DOHH2 (cell line): ENCODE results near the gene CHEK2.
"Not testable (repeated sequence)": the region's sequence is repeated elsewhere in the genome, so short reads cannot be mapped to it uniquely, and the experiment has no call there.

ENCODE experiments used
- H3F3A ChIP-seq: fragments of 200-600 bp; sonication (generic), shearing (Covaris generic); 2 replicates; pipeline ENCODE4 v1.6.0; 2016; ENCODE audit warnings: antibody characterized with exemption, mild to moderate bottlenecking; ENCODE audit not compliant: control insufficient read depth, insufficient read depth
- H3K27ac ChIP-seq: fragments of 200-600 bp; sonication (generic); 2 replicates; pipeline ENCODE4 v1.5.1; 2014; ENCODE audit warnings: low read depth, mild to moderate bottlenecking, low read length, moderate library complexity
- H3K27me3 ChIP-seq: fragments of 200-600 bp; sonication (generic); 2 replicates; pipeline ENCODE4 v1.6.1; 2014; ENCODE audit warnings: mild to moderate bottlenecking, low read length, mixed read lengths; ENCODE audit not compliant: control insufficient read depth
- H3K36me3 ChIP-seq: fragments of 200-600 bp; sonication (generic); 2 replicates; pipeline ENCODE4 v1.6.1; 2014; ENCODE audit warnings: mild to moderate bottlenecking, low read length, moderate library complexity, mixed read lengths; ENCODE audit not compliant: control insufficient read depth
- H3K4me1 ChIP-seq: fragments of 200-600 bp; sonication (generic); 2 replicates; pipeline ENCODE4 v1.6.1; 2014; ENCODE audit warnings: mild to moderate bottlenecking, low read length, mixed read lengths; ENCODE audit not compliant: control insufficient read depth
- H3K4me2 ChIP-seq: fragments of 200-600 bp; sonication (generic); 2 replicates; pipeline ENCODE4 v1.6.0; 2014; ENCODE audit warnings: mild to moderate bottlenecking, low read length, moderate library complexity
- H3K4me3 ChIP-seq: fragments of 200-600 bp; sonication (generic); 2 replicates; pipeline ENCODE4 v1.5.1; 2014; ENCODE audit warnings: mild to moderate bottlenecking, low read length, mixed read lengths
- H3K79me2 ChIP-seq: fragments of 200-600 bp; sonication (generic); 2 replicates; pipeline ENCODE4 v1.6.1; 2014; ENCODE audit warnings: mild to moderate bottlenecking, low read length, mixed read lengths; ENCODE audit not compliant: control insufficient read depth
- H3K9me2 ChIP-seq: fragments of 200-600 bp; sonication (generic); replicated peaks from 2 replicates; pipeline ENCODE4 v1.6.1; 2014; ENCODE audit warnings: mild to moderate bottlenecking, low read length, mixed read lengths; ENCODE audit not compliant: control insufficient read depth
- H3K9me3 ChIP-seq: fragments of 200-600 bp; sonication (generic); 2 replicates; pipeline ENCODE4 v1.6.1; 2014; ENCODE audit warnings: antibody characterized with exemption, low read length, mixed read lengths; ENCODE audit not compliant: control insufficient read depth, insufficient read depth
- H4K20me1 ChIP-seq: fragments of 200-600 bp; sonication (generic); 2 replicates; pipeline ENCODE4 v1.6.0; 2014; ENCODE audit warnings: low read depth, mild to moderate bottlenecking, antibody characterized with exemption, low read length, moderate library complexity; ENCODE audit not compliant: control insufficient read depth, insufficient read depth
- CTCF ChIP-seq: fragments of 200-600 bp; sonication (generic); IDR thresholded peaks from one replicate; pipeline ENCODE4 v1.5.1; 2014; ENCODE audit warnings: antibody characterized with exemption, mild to moderate bottlenecking, low read depth, low read length; ENCODE audit not compliant: poor library complexity, severe bottlenecking
- EZH2phosphoT487 ChIP-seq: fragments of 200-600 bp; sonication (generic); IDR thresholded peaks from 2 replicates; pipeline ENCODE4 v1.6.1; 2017; ENCODE audit warnings: borderline replicate concordance, mild to moderate bottlenecking, antibody characterized with exemption, low read length, moderate library complexity, mixed read lengths

The CHEK2 gene

GRCh38 chr22:28670756-28671155 lies 70.9 kb downstream of the CHEK2 start:
- Histone ChIP-seq H4K20me1 (no peaks in the 10 kb centered on the region), H3K36me3 (no peaks in the 10 kb centered on the region), H3K27me3 (peaks cover 41% of the 10 kb centered on the region), H3K4me2 (no peak overlapping the region), H3K9me2 (no peaks in the 10 kb centered on the region), H3K27ac (no peak overlapping the region), H3K79me2 (no peaks in the 10 kb centered on the region), H3F3A (peaks cover 8% of the 10 kb centered on the region), H3K4me1 (peaks cover 13% of the 10 kb centered on the region), H3K9me3 (peaks cover 4% of the 10 kb centered on the region), H3K4me3 (no peak overlapping the region)
- no peak for TF ChIP-seq CTCF
- no peak for TF ChIP-seq EZH2phosphoT487

- TF ChIP-seq CTCF, result no peak
- TF ChIP-seq EZH2phosphoT487, result no peak
- Histone ChIP-seq H3K36me3 (no peaks in the 10 kb centered on the region), H3K9me2 (no peaks in the 10 kb centered on the region), H3F3A (peaks cover 8% of the 10 kb centered on the region), H3K4me2 (no peak overlapping the region), H3K79me2 (no peaks in the 10 kb centered on the region), H3K4me1 (peaks cover 13% of the 10 kb centered on the region), H4K20me1 (no peaks in the 10 kb centered on the region), H3K9me3 (peaks cover 4% of the 10 kb centered on the region), H3K4me3 (no peak overlapping the region), H3K27ac (no peak overlapping the region), H3K27me3 (peaks cover 35% of the 10 kb centered on the region)
Observed at GRCh38 chr22:28670161-28670560, 71.5 kb downstream of the CHEK2 start.

- Histone ChIP-seq H3K9me2 (no peaks in the 10 kb centered on the region), H3K4me2 (no peak overlapping the region), H3K9me3 (peaks cover 4% of the 10 kb centered on the region), H3K4me1 (peaks cover 10% of the 10 kb centered on the region), H3K27ac (no peak overlapping the region), H3K79me2 (no peaks in the 10 kb centered on the region), H3K4me3 (no peak overlapping the region), H3K27me3 (peaks cover 29% of the 10 kb centered on the region), H3K36me3 (no peaks in the 10 kb centered on the region), H3F3A (peaks cover 8% of the 10 kb centered on the region), H4K20me1 (no peaks in the 10 kb centered on the region)
- TF ChIP-seq CTCF (no peak), EZH2phosphoT487 (no peak)
Observed at GRCh38 chr22:28669387-28669786, 72.2 kb downstream of the CHEK2 start.

GRCh38 chr22:28663569-28663942 lies 78.1 kb downstream of the CHEK2 start:
- H3K36me3 ChIP-seq, result not testable (repeated sequence)

More at GRCh38 chr22:28663569-28663942, 78.1 kb downstream of the CHEK2 start:
- not testable (repeated sequence) for H3K27ac ChIP-seq, H3K79me2 ChIP-seq, H3K9me3 ChIP-seq, H3K4me3 ChIP-seq, H3K9me2 ChIP-seq, H4K20me1 ChIP-seq, H3K27me3 ChIP-seq, H3K4me2 ChIP-seq, H3K4me1 ChIP-seq, H3F3A ChIP-seq
